Left lung (tissue), 10 donors: ENCODE results near the gene HS3ST3A1. TPM values are rescaled to one million over a fixed set of nuclear protein-coding genes. Genes with fewer than 3 reads are reported as not detected.

Experiments used
- ATAC-seq: fragments of 200-7000 bp; cut with Tn5 transposase; one replicate; pipeline ENCODE4 v1.9.1; 2020; ENCODE audit warnings: moderate library complexity
- DNase-seq, 4 donors: peaks; one replicate each; pipeline ENCODE4 v3.0.0-alpha.2; 2013 to 2020
- H3K27ac ChIP-seq, 2 donors: fragments of 200-600 bp; sonication (generic) in 1 of 2; one replicate each; pipeline versions ENCODE4 v1.5.0 to v1.8.0; 2020 to 2021
- H3K27me3 ChIP-seq, 2 donors: fragments of 200-600 bp; sonication (generic) in 1 of 2; one replicate each; pipeline versions ENCODE4 v1.5.0 to v1.8.0; 2020 to 2021
- H3K36me3 ChIP-seq, 2 donors: fragments of 200-600 bp; sonication (generic) in 1 of 2; one replicate each; pipeline versions ENCODE4 v1.5.0 to v1.8.0; 2020 to 2021
- H3K4me1 ChIP-seq, 2 donors: fragments of 200-600 bp; one replicate each; pipeline ENCODE4 v1.8.0; 2021
- H3K4me3 ChIP-seq, 2 donors: fragments of 200-600 bp; sonication (generic) in 1 of 2; one replicate each; pipeline versions ENCODE4 v1.5.0 to v1.8.0; 2020 to 2021; ENCODE audit warnings: mild to moderate bottlenecking in 1 of 2
- H3K9me3 ChIP-seq, 2 donors: fragments of 200-600 bp; sonication (generic) in 1 of 2; one replicate each; pipeline versions ENCODE4 v1.5.0 to v1.8.0; 2020 to 2021
- intact Hi-C, 2 donors: fragments of 100-400 bp; cut with DNase I; formaldehyde crosslinking; loops; one replicate each; pipeline versions ENCODE4 v1.11.2 to v1.14.2; 2022
- microRNA-seq, 2 donors: library from miRNA; unstranded; fragments of <30 nt; microRNA quantifications; one replicate each; pipeline ENCODE4, GENCODE V29; 2019
- polyA plus RNA-seq, 6 donors: library from polyadenylated mRNA; unstranded; fragments of 120-200 nt; gene quantifications; one replicate each; pipeline ENCODE4 v1.2.1, GENCODE V29; 2013; ENCODE audit not compliant: insufficient read length in 6 of 6
- total RNA-seq, 2 donors: library from RNA; stranded (reverse); fragmentation: NEBNext Ultra II Directional; extraction: Animal tissue kit (Norgen Biotek cat#: 25700); gene quantifications; one replicate each; pipeline ENCODE4 v1.2.1, GENCODE V29; 2021
- TF ChIP-seq, protein P1 (sequence below), 2 donors: fragments of 200-600 bp; sonication (generic) in 1 of 2; IDR thresholded peaks; one replicate each; pipeline versions ENCODE4 v1.5.0 to v1.8.0; 2021; ENCODE audit warnings: antibody characterized with exemption in 2 of 2
- donor health status: DM: no; HTN: yes; CAD: no.
- donor health status: DM: no; HTN: no; CAD: no.

The HS3ST3A1 gene
- total and polyA plus RNA-seq, 8 donors = 2.7 to 9.5 (median 4.5) TPM

DNA sequence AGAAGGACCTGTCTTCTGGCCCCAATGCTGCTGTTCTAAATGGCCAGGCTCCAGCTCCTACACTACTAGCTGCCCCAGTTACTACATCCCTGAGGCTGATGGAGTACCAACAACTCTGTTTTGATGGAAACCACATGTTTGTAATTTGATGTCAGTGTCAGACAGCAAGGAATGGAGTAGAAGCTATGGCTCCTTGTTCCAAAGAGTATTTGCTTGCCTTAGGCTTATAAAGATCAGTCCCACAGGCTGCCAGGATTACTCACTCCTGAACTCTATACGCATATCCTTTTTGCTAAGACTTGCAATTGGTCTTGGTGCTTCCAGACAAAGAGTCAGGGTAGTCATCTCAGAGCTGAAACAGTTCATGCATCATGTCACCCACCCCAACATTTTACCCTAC, 139.6 kb downstream of the HS3ST3A1 start:
- ATAC-seq = peak; percentile 31
- Histone ChIP-seq H3K9me3 (no peaks in the 10 kb centered on the region), H3K27me3 (no peaks in the 10 kb centered on the region), H3K4me3 (no peak overlapping the region), H3K27ac (no peak overlapping the region), H3K4me1 (no peaks in the 10 kb centered on the region), H3K36me3 (no peaks in the 10 kb centered on the region)
- TF ChIP-seq, protein P1, sequence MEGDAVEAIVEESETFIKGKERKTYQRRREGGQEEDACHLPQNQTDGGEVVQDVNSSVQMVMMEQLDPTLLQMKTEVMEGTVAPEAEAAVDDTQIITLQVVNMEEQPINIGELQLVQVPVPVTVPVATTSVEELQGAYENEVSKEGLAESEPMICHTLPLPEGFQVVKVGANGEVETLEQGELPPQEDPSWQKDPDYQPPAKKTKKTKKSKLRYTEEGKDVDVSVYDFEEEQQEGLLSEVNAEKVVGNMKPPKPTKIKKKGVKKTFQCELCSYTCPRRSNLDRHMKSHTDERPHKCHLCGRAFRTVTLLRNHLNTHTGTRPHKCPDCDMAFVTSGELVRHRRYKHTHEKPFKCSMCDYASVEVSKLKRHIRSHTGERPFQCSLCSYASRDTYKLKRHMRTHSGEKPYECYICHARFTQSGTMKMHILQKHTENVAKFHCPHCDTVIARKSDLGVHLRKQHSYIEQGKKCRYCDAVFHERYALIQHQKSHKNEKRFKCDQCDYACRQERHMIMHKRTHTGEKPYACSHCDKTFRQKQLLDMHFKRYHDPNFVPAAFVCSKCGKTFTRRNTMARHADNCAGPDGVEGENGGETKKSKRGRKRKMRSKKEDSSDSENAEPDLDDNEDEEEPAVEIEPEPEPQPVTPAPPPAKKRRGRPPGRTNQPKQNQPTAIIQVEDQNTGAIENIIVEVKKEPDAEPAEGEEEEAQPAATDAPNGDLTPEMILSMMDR (IDR thresholded peaks at IDR 0.05) = no peak
- intact Hi-C loops = no loop called here
- DNase-seq = peak in 2 of 4 donors; percentile 36 to 60

DNA sequence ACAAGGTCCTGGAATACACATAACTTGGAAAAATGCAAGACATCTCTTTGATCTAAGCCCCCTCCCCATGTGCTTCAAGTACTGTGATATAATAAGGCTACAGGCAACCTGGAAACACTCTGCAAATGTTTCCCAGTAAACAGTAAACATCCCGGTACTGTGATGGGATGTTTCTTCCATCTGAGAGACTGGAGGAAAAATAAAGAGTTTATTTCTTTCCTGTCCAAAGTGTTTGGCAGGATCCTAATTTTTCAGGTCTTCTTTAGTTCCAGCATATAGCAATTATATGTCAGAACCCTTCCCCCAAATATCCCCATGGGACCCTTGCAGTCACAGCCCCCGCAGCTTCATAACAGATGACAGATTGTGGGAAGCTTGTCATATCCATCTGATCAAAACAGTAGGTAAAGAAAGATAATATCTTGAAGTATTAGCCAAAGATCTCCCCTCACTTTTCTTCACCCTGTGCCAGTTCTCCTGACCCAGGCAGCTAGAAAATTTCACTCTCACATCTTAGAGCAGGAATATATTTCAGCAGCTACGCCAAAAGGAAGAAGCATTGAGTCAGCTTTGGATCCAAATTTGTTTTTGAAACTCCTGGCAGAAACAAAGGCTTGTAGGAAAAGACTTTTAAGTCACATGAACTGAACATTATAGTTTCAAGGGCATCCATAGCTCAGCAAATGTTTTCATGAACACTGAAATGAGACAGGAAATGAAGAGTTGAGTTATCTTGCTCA, 141.3 kb downstream of the HS3ST3A1 start:
- TF ChIP-seq, protein P1 (IDR thresholded peaks at IDR 0.05) = no peak
- Histone ChIP-seq H3K4me3 (no peak overlapping the region), H3K4me1 (no peaks in the 10 kb centered on the region), H3K36me3 (no peaks in the 10 kb centered on the region), H3K9me3 (no peaks in the 10 kb centered on the region), H3K27me3 (no peaks in the 10 kb centered on the region), H3K27ac (no peak overlapping the region)
- ATAC-seq = no peak
- DNase-seq = peak in 2 of 4 donors; percentile 83 to 89
- intact Hi-C loops = no loop called here

DNA sequence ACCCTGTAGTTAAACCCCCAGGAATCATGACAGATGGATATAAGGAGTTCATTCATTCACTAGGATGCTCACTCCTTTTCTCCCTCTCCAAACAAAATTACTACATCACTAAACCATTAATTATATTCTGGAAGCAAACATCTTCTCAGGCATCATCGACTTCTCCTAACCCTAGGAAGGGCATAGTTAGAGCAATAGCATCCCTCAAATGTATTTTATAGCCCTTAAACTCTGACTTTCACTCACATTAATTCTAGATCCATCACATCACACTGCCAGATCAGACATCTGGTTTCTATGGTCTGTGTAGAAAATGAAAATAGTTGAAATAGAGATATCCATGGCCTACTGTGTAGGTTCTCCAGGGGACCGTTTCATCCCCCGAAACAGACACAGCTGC, 143.9 kb downstream of the HS3ST3A1 start:
- intact Hi-C loops = no loop called here
- ATAC-seq = no peak

More for the DNA sequence above, 143.9 kb downstream of the HS3ST3A1 start:
- TF ChIP-seq, protein P1 (IDR thresholded peaks at IDR 0.05) = no peak
- Histone ChIP-seq H3K27me3 (no peaks in the 10 kb centered on the region), H3K9me3 (no peaks in the 10 kb centered on the region), H3K36me3 (no peaks in the 10 kb centered on the region), H3K27ac (no peak overlapping the region), H3K4me1 (no peaks in the 10 kb centered on the region), H3K4me3 (no peak overlapping the region)
- DNase-seq = no peak

Small RNAs within 50 kb of the gene (microRNA-seq; reads per million reads assigned to microRNA genes)
- gene MIR548H3 = 0 reads per million in 2 donors
